HG03378 (cell line): ENCODE results near the gene C11orf52.

Source experiments
- ATAC-seq: cut with Tn5 transposase; IDR thresholded peaks from one replicate; pipeline ENCODE4 v1.9.1; 2021; ENCODE audit warnings: mild to moderate bottlenecking, moderate library complexity; ENCODE audit not compliant: unreplicated experiment

Gene C11orf52

DNA sequence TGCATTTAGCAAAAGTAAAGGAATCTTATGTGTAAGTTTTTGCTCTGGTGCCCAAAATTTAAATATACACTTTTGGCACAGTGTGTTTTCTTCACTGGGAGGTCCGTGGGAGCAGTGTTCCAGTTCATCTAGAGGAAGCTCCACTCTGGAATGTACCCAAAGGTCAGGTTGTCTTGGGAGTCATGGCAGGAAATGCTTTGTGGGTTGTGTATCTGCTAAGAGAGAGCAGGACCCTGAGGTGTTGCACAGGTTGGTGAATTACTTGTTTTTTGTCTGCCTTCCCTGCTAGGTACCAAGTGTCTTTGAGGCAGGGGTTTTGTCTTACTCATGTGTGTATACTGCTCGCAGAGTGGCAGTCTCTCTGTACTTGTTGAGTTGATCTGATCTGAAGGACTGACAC, 55.7 kb downstream of the C11orf52 start:
- no peak for ATAC-seq

DNA sequence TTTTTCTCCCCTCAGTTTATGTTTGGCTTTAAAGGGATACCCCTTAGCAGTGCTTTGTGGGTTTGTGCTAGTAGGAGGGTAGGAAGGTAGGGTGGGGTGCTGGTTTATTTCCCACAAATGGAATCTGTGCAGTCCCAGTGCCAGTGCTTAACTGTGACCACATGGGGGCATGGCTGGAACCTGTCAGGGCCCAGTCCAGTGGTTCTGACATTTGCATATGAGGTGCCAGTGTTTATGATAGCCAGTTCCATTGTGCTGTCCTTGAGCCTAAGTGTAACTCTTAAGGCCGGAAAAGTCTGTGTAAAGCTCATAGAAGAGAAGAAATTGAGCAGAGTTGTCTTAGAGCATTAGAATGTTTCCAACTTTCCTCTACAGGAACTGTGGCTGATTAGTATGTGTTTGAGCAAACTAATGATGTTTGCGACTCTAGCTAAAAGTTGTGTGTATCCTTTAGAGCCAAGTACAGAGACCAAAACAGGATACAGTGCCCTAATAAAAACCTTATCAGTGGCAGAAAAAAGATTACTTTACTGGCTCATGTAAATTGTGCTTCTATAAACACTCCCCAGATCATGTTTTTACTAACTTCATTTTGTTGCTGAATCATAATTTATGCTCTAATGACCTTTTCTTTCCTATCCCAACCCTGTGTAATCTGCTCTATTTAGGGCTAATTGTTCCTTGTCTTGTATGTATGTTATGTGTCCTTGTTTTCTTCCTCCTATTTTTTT, 56.5 kb downstream of the C11orf52 start:
- ATAC-seq: no peak

DNA sequence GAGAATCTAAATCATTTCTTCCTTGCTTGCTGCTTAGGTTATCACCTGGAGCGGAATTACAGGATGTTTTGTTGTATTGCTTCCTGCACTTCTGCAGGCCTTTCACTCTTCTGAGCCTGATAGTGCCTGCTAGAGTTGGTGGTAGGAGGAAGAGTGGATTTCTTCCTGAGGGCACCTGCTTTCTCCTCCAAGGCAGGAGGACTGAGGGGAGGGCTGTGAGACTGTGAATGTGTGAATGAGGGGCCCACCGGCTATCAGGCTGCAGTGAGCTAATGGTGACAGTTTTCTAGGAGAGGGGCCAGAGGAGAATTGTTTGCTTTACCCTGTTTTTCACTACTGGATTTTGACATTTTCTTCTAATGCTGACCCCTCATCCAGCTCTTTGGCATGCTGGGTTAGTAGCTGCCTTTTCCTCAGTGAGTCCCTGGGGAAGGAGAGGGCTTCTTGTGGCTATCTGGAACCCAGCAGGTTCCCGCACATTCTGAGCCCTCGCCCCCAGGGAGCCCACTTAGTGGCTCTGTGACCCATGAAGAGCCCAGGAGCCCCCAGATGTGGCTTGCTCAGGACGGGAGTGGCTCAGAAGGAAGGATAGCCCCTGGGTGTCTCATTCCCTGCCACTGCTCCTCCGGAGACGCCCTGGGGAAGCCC, 57.5 kb downstream of the C11orf52 start:
- no peak for ATAC-seq
